DMS153 treated with DMSO at 0.1 percent for 48 hours (cell line): ENCODE data around the gene OGDHL.
A peak's percentile ranks its signal among the peaks of the same experiment; 100 is the strongest.
"Not testable (repeated sequence)": the region's sequence is repeated elsewhere in the genome, so short reads cannot be mapped to it uniquely, and the experiment has no call there.

Experiments
- DNase-seq: peaks from one replicate; lab custom pipeline; 2025; ENCODE audit not compliant: unreplicated experiment; lab: John Stamatoyannopoulos, UW

Gene OGDHL

GRCh38 chr10:49740346-49741107, 21.6 kb downstream of the OGDHL start:
- no peak for DNase-seq

GRCh38 chr10:49739426-49739825, 22.7 kb downstream of the OGDHL start:
- no peak for DNase-seq

- no peak for DNase-seq
Observed at GRCh38 chr10:49738616-49739360, 23.3 kb downstream of the OGDHL start.

DNA sequence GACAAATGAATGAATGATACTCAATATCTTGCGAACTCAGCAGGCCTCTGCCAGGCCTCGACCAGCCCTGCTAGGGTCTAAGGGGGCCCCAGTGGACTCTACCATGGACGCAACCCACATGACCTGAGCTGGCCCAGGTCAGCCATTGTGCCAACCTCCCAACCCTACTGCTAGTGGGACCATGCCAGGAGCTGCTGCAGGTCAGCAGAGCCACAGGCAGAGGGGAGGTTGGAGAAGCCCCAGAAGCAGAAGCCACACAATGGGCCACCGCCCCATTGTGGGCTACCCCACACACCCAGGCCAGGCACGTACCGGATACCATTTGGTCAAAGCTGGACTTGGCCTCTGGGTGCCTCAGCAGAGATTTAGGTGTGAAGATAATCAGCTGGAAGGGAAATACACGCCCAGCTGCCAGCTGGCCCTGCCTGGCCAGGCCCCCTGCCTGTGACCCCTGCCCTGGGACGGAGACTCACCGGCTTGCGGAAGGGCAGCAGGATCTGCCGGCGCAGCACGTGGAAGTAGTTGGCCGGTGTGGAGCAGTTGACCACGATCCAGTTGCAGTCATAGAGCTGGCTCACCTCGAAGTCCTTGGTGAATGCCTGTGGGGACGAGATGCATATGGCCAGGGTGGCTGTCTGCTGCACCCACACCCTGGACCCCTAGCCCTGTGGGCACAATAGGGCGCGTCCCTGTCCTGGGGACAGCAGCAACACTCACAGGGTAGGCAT, 24.5 kb downstream of the OGDHL start:
- DNase-seq: no peak

DNA sequence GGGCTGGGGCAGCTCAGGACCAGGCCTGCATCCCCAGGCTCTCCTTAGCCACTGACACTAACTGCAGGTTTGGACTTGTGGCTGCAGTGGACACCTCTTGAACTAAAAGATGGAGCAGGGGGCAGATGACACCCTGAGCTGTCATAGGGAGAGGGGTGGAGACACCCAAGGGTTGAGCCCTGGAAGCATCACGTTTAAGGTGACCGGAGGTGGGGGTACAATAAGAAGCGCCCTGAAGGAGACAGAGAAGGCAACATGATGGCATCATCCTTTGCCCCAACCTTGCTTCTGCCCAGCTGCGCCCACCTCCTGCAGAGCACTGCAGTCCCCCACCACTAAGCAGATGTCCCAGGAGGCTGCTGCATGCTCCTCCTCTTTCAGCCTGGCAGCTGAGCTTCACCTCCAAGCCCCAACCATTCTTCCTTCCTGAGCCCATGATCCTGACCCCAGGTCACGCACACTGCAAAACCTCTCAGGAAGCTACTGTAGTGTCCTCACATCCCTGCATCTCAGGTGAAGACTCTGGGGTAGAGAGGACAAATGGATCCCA, 25.5 kb downstream of the OGDHL start:
- no peak for DNase-seq

GRCh38 chr10:49735848-49736563, 26.1 kb downstream of the OGDHL start:
- no peak for DNase-seq

- no peak for DNase-seq
Observed at GRCh38 chr10:49735161-49735560, 27.0 kb downstream of the OGDHL start.

DNA sequence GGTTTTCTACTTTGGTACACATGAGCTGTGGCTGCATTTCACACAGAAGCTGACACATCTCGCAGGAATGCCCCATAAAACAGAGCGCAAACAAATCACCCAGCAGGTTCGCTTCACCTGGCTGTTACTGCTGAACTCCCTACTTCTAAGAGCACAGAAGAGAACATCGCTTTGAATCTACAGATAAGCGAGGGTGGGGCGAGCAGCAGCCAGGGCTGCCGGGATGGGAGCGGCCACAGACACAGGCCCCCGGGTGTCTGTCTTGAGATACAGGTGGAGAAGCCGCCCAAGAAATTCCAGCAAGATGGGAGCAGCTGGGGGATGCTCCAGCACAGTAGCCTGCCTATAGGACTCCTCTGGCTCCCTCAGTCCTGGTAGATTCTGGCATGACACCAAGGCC, 27.4 kb downstream of the OGDHL start:
- no peak for DNase-seq

GRCh38 chr10:49733866-49734265, 28.3 kb downstream of the OGDHL start:
- no peak for DNase-seq

- DNase-seq: no peak
Observed at GRCh38 chr10:49726593-49726992, 35.5 kb downstream of the OGDHL start.

GRCh38 chr10:49715157-49715556, 47.0 kb downstream of the OGDHL start:
- not testable (repeated sequence) for DNase-seq

DNA sequence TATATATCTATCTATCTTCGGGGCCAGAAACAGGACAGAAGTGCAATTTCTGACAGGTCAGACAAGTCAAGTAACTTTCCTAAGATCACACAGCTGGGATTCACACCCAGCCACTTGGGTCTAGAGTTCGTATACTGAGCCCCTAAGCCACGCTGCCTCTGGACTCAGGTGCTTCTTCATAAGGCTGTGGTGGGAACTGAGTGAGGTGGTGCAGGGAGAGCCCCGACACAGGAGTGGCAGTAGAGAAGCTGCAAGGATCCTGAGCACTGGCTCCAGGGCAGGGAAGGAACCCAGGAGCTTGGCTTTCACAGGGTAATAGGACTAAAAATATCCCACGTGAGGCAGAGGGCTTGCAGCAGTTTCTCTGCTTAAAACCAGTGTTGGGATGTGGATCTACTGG, 48.9 kb downstream of the OGDHL start:
- DNase-seq: no peak

DNA sequence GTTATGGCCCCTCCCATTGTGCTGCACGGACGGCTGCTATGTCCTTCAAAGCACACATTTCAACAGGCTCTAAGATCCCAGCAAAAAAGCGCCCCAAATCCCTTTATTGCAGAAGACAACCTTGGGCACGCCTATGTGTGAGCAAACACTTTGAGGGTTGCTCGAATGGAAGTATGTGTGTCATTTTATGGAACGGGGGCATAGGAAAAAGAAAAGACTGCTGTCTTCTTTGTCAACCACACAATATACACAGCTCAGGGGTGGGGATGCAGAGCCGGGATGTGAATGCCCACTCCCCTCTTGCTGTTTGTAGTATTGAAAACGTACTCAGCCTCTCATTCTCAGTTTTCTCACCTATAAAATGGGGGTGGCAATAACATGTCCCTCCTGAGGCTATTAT, 50.6 kb downstream of the OGDHL start:
- no peak for DNase-seq

GRCh38 chr10:49710966-49711365, 51.2 kb downstream of the OGDHL start:
- DNase-seq: no peak

DNA sequence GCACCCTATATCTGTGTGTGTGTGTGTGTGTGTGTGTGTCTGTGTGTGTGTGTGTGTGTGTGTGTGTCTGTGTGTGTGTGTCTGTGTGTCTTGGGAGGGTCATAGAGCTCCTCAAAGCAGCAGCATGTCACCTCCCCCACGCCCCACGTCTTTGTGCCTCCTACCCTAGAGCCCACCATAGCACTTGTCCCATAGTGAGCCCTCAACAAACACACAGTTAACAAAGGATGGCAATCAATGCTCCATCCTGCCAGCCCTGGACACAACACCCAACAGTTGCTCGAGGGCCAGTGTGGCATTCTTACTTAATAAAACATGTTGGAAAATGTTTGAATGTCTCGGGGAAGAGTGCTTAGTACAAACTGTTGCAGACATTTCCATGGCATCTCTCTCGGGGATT, 52.2 kb downstream of the OGDHL start:
- no peak for DNase-seq

GRCh38 chr10:49707585-49707984, 54.5 kb downstream of the OGDHL start:
- no peak for DNase-seq

DNA sequence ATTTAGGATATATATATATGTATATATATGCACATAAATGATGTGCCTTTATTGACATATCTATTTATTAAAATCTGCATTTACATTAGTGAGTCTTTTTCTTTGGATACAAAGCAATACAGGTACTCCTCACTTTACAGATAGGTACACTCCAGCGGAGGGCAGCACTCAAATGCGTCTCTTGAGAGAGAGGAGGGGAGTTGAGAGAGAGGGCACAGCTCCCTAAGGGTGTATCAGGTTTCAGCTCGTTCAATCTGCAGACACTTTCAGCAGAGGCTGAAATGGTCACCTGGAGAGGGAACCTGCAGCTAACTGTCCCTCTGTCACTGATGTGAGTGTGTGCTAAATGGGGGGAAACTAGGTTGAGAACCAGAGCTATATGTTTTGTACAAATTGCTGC, 61.1 kb downstream of the OGDHL start:
- peak; percentile 40 for DNase-seq

DNA sequence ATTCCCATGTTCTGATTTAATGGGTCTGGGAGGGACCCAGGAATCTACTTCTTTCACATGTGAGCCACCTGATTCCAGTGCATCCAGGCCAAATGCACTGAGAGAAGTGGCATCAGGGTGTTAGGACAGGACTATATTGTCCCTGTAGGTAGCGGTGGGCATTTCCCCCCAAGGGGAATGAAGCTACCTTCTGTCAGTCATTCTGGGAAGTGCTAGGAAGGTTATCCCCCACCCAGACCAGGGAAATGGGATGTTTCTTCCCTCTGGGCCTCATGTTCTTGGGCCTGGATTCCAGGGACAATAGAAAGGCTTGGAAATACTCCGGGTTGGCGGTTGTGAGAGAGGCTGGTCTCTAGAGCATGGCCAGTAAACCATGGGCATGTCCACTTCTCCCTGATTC, 61.9 kb downstream of the OGDHL start:
- no peak for DNase-seq

DNA sequence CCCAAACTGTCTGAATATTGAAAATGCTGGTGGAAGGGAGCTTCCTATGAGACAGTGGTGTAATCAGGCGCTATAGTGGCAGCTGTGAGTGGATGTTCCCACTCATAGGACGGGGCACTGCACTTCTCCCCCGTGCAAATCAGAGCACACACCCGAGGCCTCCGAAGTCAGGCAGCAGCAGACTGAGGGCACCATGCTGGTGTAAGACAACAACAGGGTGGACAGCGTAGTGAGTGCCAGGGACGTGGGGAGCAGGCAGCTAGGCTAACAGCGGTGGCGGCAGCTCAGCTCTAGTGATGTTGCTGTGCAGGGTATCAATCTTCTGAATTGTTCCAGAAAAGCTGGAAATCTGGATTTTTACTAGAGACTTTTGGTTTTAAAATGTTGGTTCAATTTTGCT, 63.4 kb downstream of the OGDHL start:
- no peak for DNase-seq

DNA sequence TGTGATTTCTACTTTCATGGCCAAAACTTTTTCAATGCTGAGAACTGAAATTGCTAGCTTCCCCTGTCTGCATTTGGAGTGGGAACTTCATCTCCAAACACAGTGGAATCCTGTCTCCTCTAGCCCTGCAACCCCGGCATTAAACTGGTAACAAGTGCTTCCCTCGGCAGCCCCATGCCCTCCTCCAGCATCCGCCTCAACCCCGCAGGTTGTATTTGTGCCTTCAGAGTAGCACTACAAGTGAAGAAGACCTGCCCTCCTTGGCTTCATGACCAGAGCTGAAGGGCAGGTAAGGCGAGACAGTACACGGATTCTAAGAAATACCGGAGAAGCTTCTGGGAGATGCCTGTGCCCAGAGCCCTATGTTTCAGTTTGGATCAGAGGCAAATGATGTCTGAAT, 65.8 kb downstream of the OGDHL start:
- no peak for DNase-seq

DNA sequence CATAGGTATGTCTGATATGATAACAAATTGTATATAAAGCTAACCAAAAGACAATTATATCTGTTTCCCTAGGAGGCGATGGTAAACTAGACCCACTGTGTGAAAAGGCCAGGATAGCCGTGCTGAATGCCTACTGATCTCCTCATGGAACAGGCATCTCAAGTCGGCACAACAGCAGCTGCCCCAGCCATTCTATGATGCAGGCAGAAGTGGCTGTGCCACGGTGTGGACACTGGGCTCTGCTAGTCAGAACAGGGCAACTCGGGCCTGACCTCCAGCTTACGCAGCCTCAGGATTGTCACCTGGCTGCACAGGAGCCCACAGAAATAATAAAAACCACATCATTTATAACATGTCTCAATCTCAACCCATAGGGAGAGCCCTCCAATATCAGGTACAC, 67.7 kb downstream of the OGDHL start:
- no peak for DNase-seq
